PFSK-1 (cell line): ENCODE results near the gene MYT1.

ENCODE experiments used
- POLR2AphosphoS5 ChIP-seq: IDR thresholded peaks from 2 replicates; pipeline ENCODE4 v1.6.1; 2012; ENCODE audit warnings: low read depth, mild to moderate bottlenecking, control low read depth, low read length, moderate library complexity
- REST ChIP-seq, 2 experiments: IDR thresholded peaks; 2 replicates each; pipeline versions ENCODE4 v1.6.1 to v1.8.0; 2011 to 2012; ENCODE audit warnings: low read depth in 2 of 2, low read length in 2 of 2, control low read depth in 1 of 2, inconsistent platforms in 1 of 2, mild to moderate bottlenecking in 1 of 2, moderate library complexity in 1 of 2; ENCODE audit not compliant: insufficient read depth in 1 of 2
- TAF1 ChIP-seq: IDR thresholded peaks from 2 replicates; pipeline ENCODE4 v1.6.1; 2012; ENCODE audit warnings: low read length, control low read depth, borderline replicate concordance; ENCODE audit not compliant: insufficient read depth

DNA sequence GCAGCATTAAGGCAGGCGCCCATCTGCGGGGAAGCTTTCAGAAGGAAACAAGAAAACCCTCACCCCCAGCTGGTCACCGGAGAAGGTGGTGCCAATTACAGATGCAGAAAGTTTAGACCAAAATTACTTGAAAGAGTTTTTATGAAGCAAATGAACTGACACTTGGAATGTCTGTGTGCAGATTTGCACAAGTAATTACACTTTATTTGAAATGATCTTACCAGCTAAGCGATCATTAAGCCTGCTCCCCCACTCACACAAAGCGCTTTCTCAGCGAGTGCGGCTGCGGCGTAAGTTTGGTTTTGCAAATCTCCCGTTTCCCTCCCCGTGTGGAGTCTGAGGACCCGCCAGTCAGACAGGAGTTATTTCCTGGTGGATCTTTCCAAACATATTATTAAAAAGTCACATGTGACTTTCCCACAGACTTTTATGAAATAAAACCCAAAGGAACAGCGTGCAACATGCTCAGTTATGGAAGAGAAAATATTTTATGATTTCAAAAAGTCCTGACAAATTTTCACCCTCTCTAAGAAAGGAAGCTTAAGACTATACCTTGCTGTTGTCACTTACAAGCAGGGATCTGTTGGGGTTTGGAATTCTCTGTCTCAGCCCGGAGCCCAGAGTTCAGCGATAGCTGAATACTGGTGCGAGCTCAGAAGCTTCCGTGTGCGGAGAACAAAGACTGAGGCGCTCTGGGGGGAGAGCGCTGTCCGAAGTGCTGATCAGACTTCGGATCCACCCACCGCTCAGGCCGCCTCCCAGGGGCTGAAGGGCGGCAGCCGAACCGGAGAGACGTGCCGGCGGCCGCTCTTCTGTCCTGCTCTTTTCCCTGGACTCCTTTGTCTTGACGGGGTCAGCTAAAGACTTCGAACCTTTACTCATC is 2.7 kb upstream of the MYT1 start:
- TF ChIP-seq POLR2AphosphoS5 = no peak
- peak; percentile 98 for TF ChIP-seq REST (IDR thresholded peaks at IDR 0.05; ENCODE audit: insufficient read depth in 1 of 2, low read depth in 2 of 2, low read length in 2 of 2)
- no peak for TF ChIP-seq TAF1
